Subcutaneous adipose tissue (tissue), 4 donors: Measurements from ENCODE around the gene BHLHE23. TPM values are rescaled to one million over a fixed set of nuclear protein-coding genes. Genes with fewer than 3 reads are reported as not detected.

Experiments
- total RNA-seq, 4 donors: library from RNA; depleted of rRNA; stranded (reverse); fragments of >200 nt; gene quantifications; one replicate each; pipeline ENCODE4 v1.1.0, GENCODE V29; 2016
- TF ChIP-seq, protein P1 (sequence below): fragments of 450-650 bp; IDR thresholded peaks from one replicate; pipeline ENCODE4 v1.5.1; 2016; ENCODE audit warnings: low read depth, mild to moderate bottlenecking, control low read depth, antibody characterized with exemption, moderate library complexity

The BHLHE23 gene
- total RNA-seq, 4 donors from 2014 or later, result not detected

DNA sequence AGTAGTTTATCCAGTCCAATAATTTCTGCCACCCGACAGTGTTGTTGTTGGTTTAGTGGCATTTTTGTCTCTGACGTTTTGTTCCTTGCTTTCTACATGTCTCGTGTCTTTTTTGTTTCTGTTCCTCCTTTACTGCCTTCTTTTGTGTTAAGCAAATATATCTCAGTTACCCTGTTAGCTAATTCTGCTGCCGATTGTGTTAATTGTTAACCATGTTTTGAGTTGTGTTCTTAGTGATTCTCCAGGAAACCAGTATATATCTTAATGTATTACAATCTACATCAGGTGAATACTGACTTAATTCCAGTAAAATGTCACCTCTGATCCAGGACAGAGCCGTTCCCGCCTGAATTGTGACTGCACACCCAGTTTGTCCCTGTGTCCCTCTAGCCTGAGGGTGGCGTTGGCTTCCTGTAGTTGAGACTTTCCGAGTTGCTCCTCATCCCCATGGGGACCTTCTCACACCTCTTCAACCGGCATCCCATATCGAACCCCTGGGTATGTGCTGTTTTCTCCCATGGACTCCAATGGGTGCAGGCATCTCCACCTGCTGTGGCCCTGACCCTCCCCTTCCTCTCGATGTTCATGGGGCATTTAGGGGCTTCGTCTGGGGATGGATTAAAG is 35.8 kb upstream of the BHLHE23 start:
- TF ChIP-seq, protein P1, sequence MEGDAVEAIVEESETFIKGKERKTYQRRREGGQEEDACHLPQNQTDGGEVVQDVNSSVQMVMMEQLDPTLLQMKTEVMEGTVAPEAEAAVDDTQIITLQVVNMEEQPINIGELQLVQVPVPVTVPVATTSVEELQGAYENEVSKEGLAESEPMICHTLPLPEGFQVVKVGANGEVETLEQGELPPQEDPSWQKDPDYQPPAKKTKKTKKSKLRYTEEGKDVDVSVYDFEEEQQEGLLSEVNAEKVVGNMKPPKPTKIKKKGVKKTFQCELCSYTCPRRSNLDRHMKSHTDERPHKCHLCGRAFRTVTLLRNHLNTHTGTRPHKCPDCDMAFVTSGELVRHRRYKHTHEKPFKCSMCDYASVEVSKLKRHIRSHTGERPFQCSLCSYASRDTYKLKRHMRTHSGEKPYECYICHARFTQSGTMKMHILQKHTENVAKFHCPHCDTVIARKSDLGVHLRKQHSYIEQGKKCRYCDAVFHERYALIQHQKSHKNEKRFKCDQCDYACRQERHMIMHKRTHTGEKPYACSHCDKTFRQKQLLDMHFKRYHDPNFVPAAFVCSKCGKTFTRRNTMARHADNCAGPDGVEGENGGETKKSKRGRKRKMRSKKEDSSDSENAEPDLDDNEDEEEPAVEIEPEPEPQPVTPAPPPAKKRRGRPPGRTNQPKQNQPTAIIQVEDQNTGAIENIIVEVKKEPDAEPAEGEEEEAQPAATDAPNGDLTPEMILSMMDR, result no peak

- TF ChIP-seq, protein P1, result no peak
These were observed 35.0 kb upstream of the BHLHE23 start for GRCh38 chr20:63041776-63042175.

DNA sequence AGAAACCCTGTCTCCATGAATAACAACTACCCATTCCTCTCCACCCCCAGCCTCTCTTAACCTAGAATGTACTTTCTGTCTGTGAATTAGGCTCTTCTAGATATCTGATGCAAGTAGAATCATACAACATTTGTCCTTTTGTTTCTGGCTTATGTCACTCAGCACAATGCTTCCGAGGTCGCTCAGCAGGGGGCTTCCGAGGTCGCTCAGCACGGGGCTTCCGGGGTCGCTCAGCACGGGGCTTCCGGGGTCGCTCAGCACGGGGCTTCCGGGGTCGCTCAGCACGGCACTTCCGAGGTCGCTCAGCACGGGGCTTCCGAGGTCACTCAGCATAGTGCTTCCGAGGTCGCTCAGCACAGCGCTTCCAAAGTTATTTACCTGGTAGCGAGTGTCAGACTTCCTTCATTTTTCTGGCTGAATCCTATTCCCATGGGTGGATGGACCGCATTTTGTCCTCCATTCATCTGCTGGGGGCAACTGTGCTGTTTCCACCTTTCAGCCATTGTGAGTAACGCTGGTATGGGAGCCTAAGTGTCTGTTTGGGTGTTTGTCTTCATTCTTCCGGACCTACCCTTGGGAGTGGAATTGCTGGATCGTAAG is 31.0 kb upstream of the BHLHE23 start:
- TF ChIP-seq, protein P1, result no peak

DNA sequence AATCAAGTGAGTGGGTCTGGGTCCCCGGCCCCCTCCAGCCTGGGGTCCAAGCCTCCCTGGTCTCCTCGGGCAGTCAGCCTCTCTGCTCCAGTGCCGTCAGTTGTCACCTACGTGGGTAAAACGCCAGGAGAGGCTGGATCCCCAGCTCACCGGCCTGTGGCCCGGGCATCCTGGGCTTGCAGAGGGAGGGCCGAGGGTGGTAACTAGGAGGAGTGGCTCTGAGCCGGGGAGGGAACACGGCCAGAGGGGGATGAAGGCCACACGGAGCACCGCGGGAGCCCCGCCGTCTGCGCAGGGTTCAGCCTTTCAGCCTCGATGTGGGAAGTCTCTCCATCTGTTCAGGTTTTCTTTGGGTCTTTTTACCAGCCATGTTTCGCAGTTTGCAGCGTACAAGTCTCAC is 29.5 kb upstream of the BHLHE23 start:
- TF ChIP-seq, protein P1, result no peak

DNA sequence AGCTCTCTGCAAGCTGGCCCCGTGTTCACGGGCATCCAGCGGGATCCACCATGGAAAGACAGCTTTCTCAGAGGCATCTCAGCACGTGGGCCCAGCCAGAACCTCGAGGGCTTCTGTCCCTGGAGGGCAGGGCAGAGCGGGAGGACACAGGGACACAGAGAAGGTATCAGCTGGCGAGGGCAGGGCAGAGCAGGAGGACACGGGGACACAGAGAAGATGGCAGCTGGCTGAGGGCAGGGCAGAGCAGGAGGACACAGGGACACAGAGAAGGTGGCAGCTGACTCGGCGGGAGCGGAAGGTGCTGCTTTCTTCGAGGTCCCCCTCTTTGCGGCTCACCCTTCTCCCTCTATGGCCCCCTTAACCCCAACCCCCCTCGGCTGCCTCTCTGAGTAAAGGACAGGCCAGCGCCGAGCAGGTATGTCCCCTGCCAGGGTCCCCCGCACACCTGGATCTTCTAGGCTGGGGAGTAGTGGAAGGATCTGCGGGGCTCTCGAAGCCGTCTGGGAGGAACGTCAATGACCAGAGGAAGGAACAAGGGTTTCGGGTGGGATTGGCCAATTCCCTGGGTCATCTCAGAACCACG is 28.9 kb upstream of the BHLHE23 start:
- TF ChIP-seq, protein P1, result no peak

GRCh38 chr20:63033794-63034709 is 27.3 kb upstream of the BHLHE23 start:
- TF ChIP-seq, protein P1, result no peak
